ENCODE measurements around the gene TNFSF12. TPM values are rescaled to one million over a fixed set of nuclear protein-coding genes. Genes with fewer than 3 reads are reported as not detected.
A peak's percentile ranks its signal among the peaks of the same experiment; 100 is the strongest.

Gene TNFSF12
- polyA plus RNA-seq, 1 donor, result 32.7 TPM

DNA sequence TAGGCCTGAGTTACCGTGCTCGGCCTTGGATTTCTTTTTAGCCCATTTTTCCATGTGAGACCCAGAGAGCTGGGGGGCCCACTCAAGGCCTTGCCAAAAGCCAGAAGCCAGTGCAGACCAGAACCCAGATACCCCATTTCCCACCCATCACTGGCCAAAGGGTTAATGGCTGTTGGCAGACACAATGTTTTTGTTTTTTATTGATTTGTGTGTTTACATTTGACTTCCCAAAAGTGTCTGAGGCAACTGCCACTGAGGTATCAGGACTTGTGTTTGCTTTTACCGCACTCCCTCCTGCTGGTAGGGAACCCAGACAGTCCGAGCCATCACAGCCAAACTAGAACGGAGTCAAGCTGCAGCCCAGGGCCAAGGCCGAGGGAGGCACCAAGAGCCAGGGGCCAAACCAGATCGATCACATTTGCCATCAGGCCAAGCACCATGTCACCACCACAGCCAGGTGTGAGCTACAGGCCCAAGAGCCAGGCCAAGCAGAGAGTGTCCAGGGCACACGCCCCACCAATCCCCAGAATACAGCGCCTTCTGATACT, 7.7 kb upstream of the TNFSF12 start:
- Histone ChIP-seq H3K9me3 (ENCODE audit: control insufficient read depth, low read depth, low read length) (peaks cover 14% of the 10 kb centered on the region), H3K4me3 (ENCODE audit: low read length) (no peak overlapping the region), H3K4me1 (ENCODE audit: control insufficient read depth, insufficient read depth, low read length) (peaks cover 7% of the 10 kb centered on the region), H3K36me3 (ENCODE audit: control insufficient read depth, insufficient read depth, low read length) (no peaks in the 10 kb centered on the region), H3K27me3 (ENCODE audit: control insufficient read depth, insufficient read depth, low read length) (no peaks in the 10 kb centered on the region), H3K27ac (ENCODE audit: low read length) (no peak overlapping the region)
- WGBS (ENCODE audit: insufficient coverage, low lambda C conversion rate), result no CpG with 5 or more reads among the region's 9 CpGs
- DNase-seq, result no peak

DNA sequence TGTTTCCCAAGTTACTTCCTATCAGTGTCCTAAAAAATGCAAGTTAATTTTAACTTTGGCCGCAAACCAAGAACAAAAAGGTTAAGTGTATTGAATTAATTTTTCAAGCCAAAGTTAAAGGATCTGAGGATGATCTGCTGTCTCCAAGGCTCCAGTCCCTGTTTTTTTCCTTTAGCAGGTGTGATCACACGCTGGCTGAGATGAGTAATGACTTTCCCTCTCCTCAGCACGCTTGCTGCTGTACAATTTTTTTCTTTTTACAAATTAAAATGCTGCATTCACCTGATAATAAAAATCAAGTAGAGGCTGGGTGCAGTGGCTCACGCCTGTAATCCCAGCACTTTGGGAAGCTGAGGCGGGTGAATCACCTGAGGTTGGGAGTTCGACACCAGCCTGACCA, 3.9 kb upstream of the TNFSF12 start:
- H3K36me3 ChIP-seq (ENCODE audit: control insufficient read depth, insufficient read depth, low read length), result no peaks in the 10 kb centered on the region
- WGBS (ENCODE audit: insufficient coverage, low lambda C conversion rate), result 100% methylated on average over 1 of the region's 6 CpGs

DNA sequence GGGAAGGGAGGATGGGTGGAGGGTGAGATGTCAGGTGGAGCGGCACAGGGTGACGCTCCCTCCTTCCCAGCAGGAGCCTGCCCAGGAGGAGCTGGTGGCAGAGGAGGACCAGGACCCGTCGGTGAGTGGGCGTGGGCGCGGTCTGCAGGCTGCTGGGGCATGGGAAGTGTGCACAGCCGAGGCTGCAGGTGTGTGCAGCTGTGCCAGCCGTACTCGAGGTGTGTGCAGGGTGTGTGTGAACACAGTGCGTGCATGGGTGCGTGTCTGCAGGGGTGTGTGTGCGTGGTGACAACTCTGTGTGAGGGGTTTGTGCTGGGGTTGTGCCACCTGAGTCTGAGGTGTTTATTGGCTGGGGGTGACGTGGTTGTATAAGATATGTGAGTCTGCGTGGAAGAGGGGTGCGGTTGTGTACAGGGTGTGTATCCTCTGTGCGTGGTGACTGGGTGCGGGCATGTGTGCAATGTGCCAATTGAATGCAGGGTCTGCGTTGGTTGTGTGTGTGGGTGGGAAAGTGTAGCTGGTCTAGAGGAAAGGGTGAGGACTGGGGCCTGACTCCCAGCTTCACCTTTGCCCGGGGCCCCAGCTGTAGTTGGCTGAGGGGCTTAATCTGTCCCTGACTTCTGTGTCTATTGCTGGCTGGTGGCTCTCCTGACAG, 670 bp downstream of the TNFSF12 start:
- Histone ChIP-seq H3K27ac (ENCODE audit: low read length) (peak overlapping the region; percentile 90), H3K27me3 (ENCODE audit: control insufficient read depth, insufficient read depth, low read length) (no peaks in the 10 kb centered on the region), H3K4me1 (ENCODE audit: control insufficient read depth, insufficient read depth, low read length) (peaks cover 24% of the 10 kb centered on the region), H3K4me3 (ENCODE audit: low read length) (peak overlapping the region; percentile 46), H3K36me3 (ENCODE audit: control insufficient read depth, insufficient read depth, low read length) (no peaks in the 10 kb centered on the region), H3K9me3 (ENCODE audit: control insufficient read depth, low read depth, low read length) (no peaks in the 10 kb centered on the region)
- 10% methylated on average over 2 of the region's 20 CpGs for whole genome bisulfite sequencing (ENCODE audit: insufficient coverage, low lambda C conversion rate)
- DNase-seq, result peak in 1 of 2 donors; percentile 86

More for the DNA sequence above, 3.9 kb upstream of the TNFSF12 start:
- no peak for DNase-seq
- H3K27me3 ChIP-seq (ENCODE audit: control insufficient read depth, insufficient read depth, low read length), result no peaks in the 10 kb centered on the region
- no peak overlapping the region for H3K4me3 ChIP-seq (ENCODE audit: low read length)
- H3K9me3 ChIP-seq (ENCODE audit: control insufficient read depth, low read depth, low read length), result no peaks in the 10 kb centered on the region
- H3K4me1 ChIP-seq (ENCODE audit: control insufficient read depth, insufficient read depth, low read length), result peaks cover 10% of the 10 kb centered on the region
- H3K27ac ChIP-seq (ENCODE audit: low read length), result no peak overlapping the region

DNA sequence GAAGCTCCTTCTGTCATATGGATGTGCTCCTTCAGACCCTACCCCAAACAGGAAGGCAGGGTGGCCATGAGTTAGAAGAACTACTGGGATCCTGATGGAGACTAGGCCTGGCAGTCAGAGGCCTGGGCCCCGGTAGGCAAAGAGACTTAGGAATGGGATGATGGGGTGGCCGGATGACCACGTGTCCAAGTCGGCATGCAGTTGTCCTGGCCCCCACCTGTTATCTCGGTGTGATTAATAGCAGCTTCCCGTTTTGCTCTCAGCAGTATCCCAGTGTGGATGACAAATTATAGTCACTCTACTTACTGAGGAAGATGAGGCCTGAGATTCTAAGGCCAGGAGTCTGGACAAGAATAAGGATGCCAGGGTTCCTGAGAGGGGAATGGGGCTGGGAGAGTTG, 1.5 kb downstream of the TNFSF12 start:
- DNase-seq, result peak in 1 of 2 donors; percentile 74
- no peak overlapping the region for H3K4me3 ChIP-seq (ENCODE audit: low read length)
- WGBS (ENCODE audit: insufficient coverage, low lambda C conversion rate), result no CpG with 5 or more reads among the region's 6 CpGs
- peaks cover 24% of the 10 kb centered on the region for H3K4me1 ChIP-seq (ENCODE audit: control insufficient read depth, insufficient read depth, low read length)
- H3K27me3 ChIP-seq (ENCODE audit: control insufficient read depth, insufficient read depth, low read length), result no peaks in the 10 kb centered on the region
- no peaks in the 10 kb centered on the region for H3K36me3 ChIP-seq (ENCODE audit: control insufficient read depth, insufficient read depth, low read length)
- H3K9me3 ChIP-seq (ENCODE audit: control insufficient read depth, low read depth, low read length), result no peaks in the 10 kb centered on the region
- peak overlapping the region; percentile 90 for H3K27ac ChIP-seq (ENCODE audit: low read length)

DNA sequence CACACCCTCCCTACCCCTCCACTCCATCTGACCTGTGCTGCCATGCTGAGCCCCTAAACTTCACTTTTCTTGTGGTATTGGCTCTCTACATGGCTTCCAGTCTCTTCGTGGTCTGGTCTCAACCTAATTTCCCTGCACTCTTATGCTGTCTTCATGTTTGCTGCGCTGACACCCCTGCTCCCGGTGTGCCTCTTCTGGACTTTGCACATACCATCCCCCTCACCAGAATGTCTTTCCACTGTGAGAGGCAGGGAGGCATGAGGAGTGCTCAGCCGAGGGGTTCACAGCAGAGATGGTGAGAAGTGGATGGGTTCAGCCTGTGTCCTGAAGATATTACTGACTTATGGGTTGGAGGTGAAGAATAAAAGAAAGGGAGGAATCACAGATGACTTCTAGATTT, 2.5 kb downstream of the TNFSF12 start:
- peaks cover 24% of the 10 kb centered on the region for H3K4me1 ChIP-seq (ENCODE audit: control insufficient read depth, insufficient read depth, low read length)

DNA sequence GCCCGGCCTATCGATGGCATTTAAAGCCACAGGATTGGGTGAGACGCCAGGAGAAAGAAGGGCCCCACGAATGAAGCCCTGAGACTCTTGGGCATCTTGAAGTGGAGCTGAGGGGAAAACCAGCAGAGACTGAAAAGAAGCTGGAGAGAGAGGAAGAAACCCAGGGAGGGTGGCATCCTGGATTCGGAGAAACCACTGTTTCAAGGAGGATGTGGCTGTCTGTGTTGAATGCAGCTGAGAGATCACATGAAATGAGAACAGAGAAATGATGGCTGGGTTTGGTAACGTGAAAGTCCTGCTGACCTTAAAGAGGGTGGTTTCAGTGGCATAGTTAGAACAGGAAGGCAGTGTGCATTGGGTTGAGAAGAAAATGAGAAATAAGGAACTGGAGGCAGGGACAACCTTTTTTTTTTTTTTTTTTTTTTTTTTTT, 3.8 kb downstream of the TNFSF12 start:
- no peaks in the 10 kb centered on the region for H3K9me3 ChIP-seq (ENCODE audit: control insufficient read depth, low read depth, low read length)

More for the DNA sequence above, 2.5 kb downstream of the TNFSF12 start:
- Histone ChIP-seq H3K36me3 (ENCODE audit: control insufficient read depth, insufficient read depth, low read length) (no peaks in the 10 kb centered on the region), H3K27me3 (ENCODE audit: control insufficient read depth, insufficient read depth, low read length) (no peaks in the 10 kb centered on the region), H3K27ac (ENCODE audit: low read length) (peak overlapping the region; percentile 90), H3K4me3 (ENCODE audit: low read length) (peak overlapping the region; percentile 1), H3K9me3 (ENCODE audit: control insufficient read depth, low read depth, low read length) (no peaks in the 10 kb centered on the region)
- no CpG with 5 or more reads among the region's 4 CpGs for WGBS (ENCODE audit: insufficient coverage, low lambda C conversion rate)
- DNase-seq, result peak; percentile 78 to 92

DNA sequence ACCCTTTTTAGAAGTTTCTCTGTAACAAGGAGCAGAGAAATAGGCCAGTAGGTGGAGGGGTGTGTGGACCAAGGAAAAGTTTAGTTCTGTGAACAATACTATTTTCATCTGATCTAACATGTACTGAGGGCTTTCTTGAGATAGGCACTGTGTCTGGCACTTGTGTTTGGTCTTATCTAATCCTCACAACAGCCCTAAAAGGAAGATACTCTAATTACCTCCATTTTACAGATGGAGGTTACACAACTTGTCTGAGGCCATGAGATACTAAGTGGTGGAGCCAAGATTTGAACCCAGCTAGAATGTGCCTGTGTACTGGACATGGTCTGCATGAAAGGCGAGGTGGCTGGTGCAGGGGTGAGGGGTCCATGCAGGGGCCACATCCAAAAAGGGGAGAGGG, 4.5 kb downstream of the TNFSF12 start:
- no peaks in the 10 kb centered on the region for H3K36me3 ChIP-seq (ENCODE audit: control insufficient read depth, insufficient read depth, low read length)
- H3K27ac ChIP-seq (ENCODE audit: low read length), result no peak overlapping the region
- no peaks in the 10 kb centered on the region for H3K27me3 ChIP-seq (ENCODE audit: control insufficient read depth, insufficient read depth, low read length)
- no CpG with 5 or more reads among the region's 1 CpG for WGBS (ENCODE audit: insufficient coverage, low lambda C conversion rate)
- DNase-seq, result no peak
- H3K4me3 ChIP-seq (ENCODE audit: low read length), result no peak overlapping the region
- H3K9me3 ChIP-seq (ENCODE audit: control insufficient read depth, low read depth, low read length), result no peaks in the 10 kb centered on the region
- H3K4me1 ChIP-seq (ENCODE audit: control insufficient read depth, insufficient read depth, low read length), result peaks cover 34% of the 10 kb centered on the region

More for the DNA sequence above, 3.8 kb downstream of the TNFSF12 start:
- no CpG with 5 or more reads among the region's 6 CpGs for WGBS (ENCODE audit: insufficient coverage, low lambda C conversion rate)
- Histone ChIP-seq H3K27ac (ENCODE audit: low read length) (peak overlapping the region; percentile 90), H3K4me3 (ENCODE audit: low read length) (no peak overlapping the region), H3K4me1 (ENCODE audit: control insufficient read depth, insufficient read depth, low read length) (peaks cover 29% of the 10 kb centered on the region), H3K36me3 (ENCODE audit: control insufficient read depth, insufficient read depth, low read length) (no peaks in the 10 kb centered on the region), H3K27me3 (ENCODE audit: control insufficient read depth, insufficient read depth, low read length) (no peaks in the 10 kb centered on the region)
- no peak for DNase-seq

DNA sequence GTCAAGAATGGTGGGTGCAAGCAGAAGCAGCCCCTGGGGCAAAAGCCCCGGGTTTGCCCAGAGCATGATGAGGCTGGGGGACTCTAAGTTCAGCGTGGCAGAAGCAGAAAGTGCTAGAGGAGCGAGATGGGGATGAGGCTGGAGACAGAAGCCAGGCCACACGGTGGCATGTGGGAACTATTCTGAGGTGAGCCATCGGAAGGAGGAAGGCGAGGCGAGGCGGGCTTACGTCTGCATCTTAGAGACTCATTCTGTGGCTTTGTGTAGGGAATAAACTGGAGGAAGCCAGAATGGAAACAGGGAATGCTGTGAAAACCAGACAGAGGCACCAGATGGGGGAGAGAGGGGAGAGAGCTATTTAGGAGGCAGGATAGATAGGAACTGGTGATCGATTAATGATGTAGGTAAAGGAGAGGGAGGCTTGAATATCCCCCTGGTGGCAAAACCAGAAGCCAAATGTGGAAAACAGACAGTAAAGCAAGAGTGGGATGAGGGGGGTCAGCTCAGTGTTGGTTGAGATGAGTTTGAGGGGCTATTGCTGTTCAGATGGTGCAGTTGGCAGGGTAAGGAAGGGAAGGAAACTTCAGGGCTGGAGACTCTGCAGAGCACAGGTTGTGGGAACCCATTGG, 6.6 kb downstream of the TNFSF12 start:
- WGBS (ENCODE audit: insufficient coverage, low lambda C conversion rate), result no CpG with 5 or more reads among the region's 10 CpGs
- Histone ChIP-seq H3K27me3 (ENCODE audit: control insufficient read depth, insufficient read depth, low read length) (no peaks in the 10 kb centered on the region), H3K27ac (ENCODE audit: low read length) (no peak overlapping the region), H3K36me3 (ENCODE audit: control insufficient read depth, insufficient read depth, low read length) (no peaks in the 10 kb centered on the region), H3K4me1 (ENCODE audit: control insufficient read depth, insufficient read depth, low read length) (peaks cover 41% of the 10 kb centered on the region), H3K9me3 (ENCODE audit: control insufficient read depth, low read depth, low read length) (no peaks in the 10 kb centered on the region), H3K4me3 (ENCODE audit: low read length) (no peak overlapping the region)
- no peak for DNase-seq

DNA sequence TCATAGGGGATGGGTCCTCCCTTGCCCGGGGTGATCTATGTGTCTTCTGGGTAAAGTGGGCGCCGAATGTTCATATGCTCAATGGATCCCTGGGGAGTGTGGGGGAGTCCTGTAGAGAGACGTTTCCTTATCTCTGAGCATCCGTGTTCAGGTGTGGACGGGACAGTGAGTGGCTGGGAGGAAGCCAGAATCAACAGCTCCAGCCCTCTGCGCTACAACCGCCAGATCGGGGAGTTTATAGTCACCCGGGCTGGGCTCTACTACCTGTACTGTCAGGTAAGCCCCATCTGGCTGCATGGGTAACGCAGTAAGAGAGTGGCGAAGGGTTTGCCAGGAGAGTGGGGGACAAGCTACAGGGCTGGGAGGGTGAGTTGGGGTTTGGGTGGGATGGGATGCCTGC, 7.8 kb downstream of the TNFSF12 start:
- Histone ChIP-seq H3K9me3 (ENCODE audit: control insufficient read depth, low read depth, low read length) (no peaks in the 10 kb centered on the region), H3K4me1 (ENCODE audit: control insufficient read depth, insufficient read depth, low read length) (peaks cover 37% of the 10 kb centered on the region), H3K36me3 (ENCODE audit: control insufficient read depth, insufficient read depth, low read length) (no peaks in the 10 kb centered on the region), H3K27ac (ENCODE audit: low read length) (peak overlapping the region; percentile 99), H3K27me3 (ENCODE audit: control insufficient read depth, insufficient read depth, low read length) (no peaks in the 10 kb centered on the region), H3K4me3 (ENCODE audit: low read length) (peak overlapping the region; percentile 58)
- no CpG with 5 or more reads among the region's 12 CpGs for WGBS (ENCODE audit: insufficient coverage, low lambda C conversion rate)
- peak in 1 of 2 donors; percentile 41 for DNase-seq

DNA sequence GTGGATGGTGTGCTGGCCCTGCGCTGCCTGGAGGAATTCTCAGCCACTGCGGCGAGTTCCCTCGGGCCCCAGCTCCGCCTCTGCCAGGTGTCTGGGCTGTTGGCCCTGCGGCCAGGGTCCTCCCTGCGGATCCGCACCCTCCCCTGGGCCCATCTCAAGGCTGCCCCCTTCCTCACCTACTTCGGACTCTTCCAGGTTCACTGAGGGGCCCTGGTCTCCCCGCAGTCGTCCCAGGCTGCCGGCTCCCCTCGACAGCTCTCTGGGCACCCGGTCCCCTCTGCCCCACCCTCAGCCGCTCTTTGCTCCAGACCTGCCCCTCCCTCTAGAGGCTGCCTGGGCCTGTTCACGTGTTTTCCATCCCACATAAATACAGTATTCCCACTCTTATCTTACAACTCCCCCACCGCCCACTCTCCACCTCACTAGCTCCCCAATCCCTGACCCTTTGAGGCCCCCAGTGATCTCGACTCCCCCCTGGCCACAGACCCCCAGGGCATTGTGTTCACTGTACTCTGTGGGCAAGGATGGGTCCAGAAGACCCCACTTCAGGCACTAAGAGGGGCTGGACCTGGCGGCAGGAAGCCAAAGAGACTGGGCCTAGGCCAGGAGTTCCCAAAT, 8.4 kb downstream of the TNFSF12 start:
- peak; percentile 77 to 93 for DNase-seq
- Histone ChIP-seq H3K27me3 (ENCODE audit: control insufficient read depth, insufficient read depth, low read length) (no peaks in the 10 kb centered on the region), H3K4me1 (ENCODE audit: control insufficient read depth, insufficient read depth, low read length) (peaks cover 37% of the 10 kb centered on the region), H3K9me3 (ENCODE audit: control insufficient read depth, low read depth, low read length) (no peaks in the 10 kb centered on the region), H3K27ac (ENCODE audit: low read length) (peak overlapping the region; percentile 99), H3K36me3 (ENCODE audit: control insufficient read depth, insufficient read depth, low read length) (no peaks in the 10 kb centered on the region), H3K4me3 (ENCODE audit: low read length) (peak overlapping the region; percentile 58)
- WGBS (ENCODE audit: insufficient coverage, low lambda C conversion rate), result 40% methylated on average over 1 of the region's 19 CpGs
